Keratinocyte (primary cell): Measurements from ENCODE around the gene DPY19L1. TPM values are rescaled to one million over a fixed set of nuclear protein-coding genes. Genes with fewer than 3 reads are reported as not detected.
"Not testable (repeated sequence)": the region's sequence is repeated elsewhere in the genome, so short reads cannot be mapped to it uniquely, and the experiment has no call there.

ENCODE experiments used
- DNase-seq: peaks from one replicate; pipeline ENCODE4 v3.0.0-alpha.2; 2011; ENCODE audit warnings: low read depth, missing footprints, low spot score
- FAIRE-seq: peaks from 2 replicates; lab custom pipeline; 2011; peaks lifted over from hg19 to GRCh38; lab: Jason Lieb, UNC
- H2AFZ ChIP-seq: 2 replicates; pipeline ENCODE4 v1.6.0; 2012; ENCODE audit warnings: low read length, control low read depth, inconsistent platforms; ENCODE audit not compliant: control insufficient read depth
- H3K27ac ChIP-seq: 2 replicates; pipeline ENCODE4 v1.5.1; 2011; ENCODE audit warnings: low read length; ENCODE audit not compliant: control insufficient read depth, insufficient read depth
- H3K27me3 ChIP-seq: 3 replicates; pipeline ENCODE4 v1.6.0; 2011; ENCODE audit warnings: low read length; ENCODE audit not compliant: control insufficient read depth, insufficient read depth; ENCODE audit errors: extremely low read depth
- H3K36me3 ChIP-seq, 2 experiments: 2 replicates in 1 of 2; 3 replicates in 1 of 2; pipeline ENCODE4 v1.5.1; 2011; ENCODE audit warnings: low read length in 2 of 2, mild to moderate bottlenecking in 1 of 2; ENCODE audit not compliant: control insufficient read depth in 2 of 2, insufficient read depth in 2 of 2; ENCODE audit errors: extremely low read depth in 1 of 2
- H3K4me1 ChIP-seq: 3 replicates; pipeline ENCODE4 v1.5.1; 2011; ENCODE audit warnings: low read length; ENCODE audit not compliant: control insufficient read depth, insufficient read depth; ENCODE audit errors: extremely low read depth
- H3K4me2 ChIP-seq: 3 replicates; pipeline ENCODE4 v1.6.0; 2011; ENCODE audit warnings: low read depth, low read length; ENCODE audit not compliant: control insufficient read depth, insufficient read depth; ENCODE audit errors: extremely low read depth
- H3K4me3 ChIP-seq, 3 experiments: fragments of 200-600 bp in 1 of 3; sonication (generic) in 1 of 3; 2 replicates in 2 of 3; 3 replicates in 1 of 3; pipeline ENCODE4 v1.5.1; 2011 to 2016; ENCODE audit warnings: low read length in 3 of 3, mild to moderate bottlenecking in 3 of 3, control low read depth in 2 of 3, inconsistent platforms in 1 of 3, low read depth in 1 of 3, mixed read lengths in 1 of 3, mixed run types in 1 of 3, moderate library complexity in 1 of 3; ENCODE audit not compliant: control insufficient read depth in 2 of 3, insufficient read depth in 2 of 3; ENCODE audit errors: extremely low read depth in 1 of 3
- H3K79me2 ChIP-seq: 2 replicates; pipeline ENCODE4 v1.6.0; 2012; ENCODE audit warnings: low read length; ENCODE audit not compliant: control insufficient read depth, insufficient read depth
- H3K9ac ChIP-seq: 3 replicates; pipeline ENCODE4 v1.6.0; 2011; ENCODE audit warnings: low read length; ENCODE audit not compliant: control insufficient read depth, insufficient read depth; ENCODE audit errors: extremely low read depth
- H3K9me1 ChIP-seq: 3 replicates; pipeline ENCODE4 v1.6.0; 2011; ENCODE audit warnings: low read length; ENCODE audit not compliant: control insufficient read depth, insufficient read depth; ENCODE audit errors: extremely low read depth
- H3K9me3 ChIP-seq: 2 replicates; pipeline ENCODE4 v1.5.1; 2012; ENCODE audit warnings: low read depth, low read length; ENCODE audit not compliant: control insufficient read depth
- H4K20me1 ChIP-seq: 3 replicates; pipeline ENCODE4 v1.6.0; 2011; ENCODE audit warnings: low read length; ENCODE audit not compliant: control insufficient read depth, insufficient read depth; ENCODE audit errors: extremely low read depth
- EZH2 ChIP-seq: IDR thresholded peaks from one replicate; pipeline ENCODE4 v1.6.1; 2012; ENCODE audit warnings: inconsistent platforms, mild to moderate bottlenecking, low read length, moderate library complexity
- dilution Hi-C: fragments of 300-500 bp; cut with MboI; formaldehyde crosslinking; loops from one replicate; pipeline ENCODE4 v1.7.0; 2020; ENCODE audit warnings: low sequenced_read_pairs; ENCODE audit not compliant: extremely low pct_ligation_motif_present
- polyA plus RNA-seq, 5 experiments: library from polyadenylated mRNA; depleted of rRNA in 3 of 5; stranded (reverse) in 3 of 5; stranded (forward) in 1 of 5; unstranded in 1 of 5; fragments of >200 nt; gene quantifications; 1 replicate in 1 of 5; 2 replicates in 3 of 5; 3 replicates in 1 of 5; pipeline versions ENCODE4 v1.2.1 to v1.2.3, GENCODE V29; 2011 to 2012; ENCODE audit warnings: missing spikeins in 2 of 5, low read depth in 1 of 5, low replicate concordance in 1 of 5
- TF ChIP-seq, protein P1 (sequence below), 3 experiments: IDR thresholded peaks in 1 of 3; conservative IDR thresholded peaks in 1 of 3; optimal IDR thresholded peaks in 1 of 3; 2 replicates in 2 of 3; 3 replicates in 1 of 3; pipeline versions ENCODE3 to v1.5.1; 2011; ENCODE audit warnings: low read length in 3 of 3, mild to moderate bottlenecking in 3 of 3, moderate library complexity in 2 of 3, control low read depth in 1 of 3, inconsistent platforms in 1 of 3; ENCODE audit not compliant: insufficient read depth in 2 of 3; ENCODE audit errors: extremely low read depth in 1 of 3

DPY19L1 gene
- polyA plus RNA-seq, 1 donor (not counting 4 experiments of a cell fraction or from before 2014, with no cell fraction given): 29.2 TPM

DNA sequence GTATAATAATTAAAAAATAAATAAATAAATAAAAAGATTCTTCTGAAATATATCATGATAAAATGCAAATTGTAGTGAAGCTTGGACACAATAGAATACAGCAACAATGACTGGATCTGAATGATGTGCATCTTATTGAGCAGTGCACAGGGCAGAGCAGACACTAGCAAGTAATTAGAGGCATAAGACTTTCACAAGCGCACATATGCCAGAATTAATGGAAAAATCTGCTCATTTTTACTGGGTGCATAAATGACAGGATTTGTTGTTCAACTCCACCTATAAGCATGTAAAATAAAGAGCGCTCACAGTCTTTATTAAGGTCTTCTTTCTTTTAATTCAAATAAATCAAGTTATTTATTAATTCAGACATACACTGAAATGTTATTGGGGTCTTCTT lies 125.0 kb downstream of the DPY19L1 start:
- Histone ChIP-seq H4K20me1 (no peaks in the 10 kb centered on the region), H2AFZ (no peak overlapping the region), H3K27me3 (no peaks in the 10 kb centered on the region), H3K4me1 (no peaks in the 10 kb centered on the region), H3K9ac (no peak overlapping the region), H3K36me3 (no peaks in the 10 kb centered on the region), H3K27ac (no peak overlapping the region), H3K9me1 (no peaks in the 10 kb centered on the region), H3K9me3 (no peaks in the 10 kb centered on the region), H3K79me2 (no peaks in the 10 kb centered on the region), H3K4me3 (no peak overlapping the region), H3K4me2 (no peak overlapping the region)
- no peak for DNase-seq
- dilution Hi-C loops: no loop called here
- FAIRE-seq: no peak
- TF ChIP-seq, protein P1, sequence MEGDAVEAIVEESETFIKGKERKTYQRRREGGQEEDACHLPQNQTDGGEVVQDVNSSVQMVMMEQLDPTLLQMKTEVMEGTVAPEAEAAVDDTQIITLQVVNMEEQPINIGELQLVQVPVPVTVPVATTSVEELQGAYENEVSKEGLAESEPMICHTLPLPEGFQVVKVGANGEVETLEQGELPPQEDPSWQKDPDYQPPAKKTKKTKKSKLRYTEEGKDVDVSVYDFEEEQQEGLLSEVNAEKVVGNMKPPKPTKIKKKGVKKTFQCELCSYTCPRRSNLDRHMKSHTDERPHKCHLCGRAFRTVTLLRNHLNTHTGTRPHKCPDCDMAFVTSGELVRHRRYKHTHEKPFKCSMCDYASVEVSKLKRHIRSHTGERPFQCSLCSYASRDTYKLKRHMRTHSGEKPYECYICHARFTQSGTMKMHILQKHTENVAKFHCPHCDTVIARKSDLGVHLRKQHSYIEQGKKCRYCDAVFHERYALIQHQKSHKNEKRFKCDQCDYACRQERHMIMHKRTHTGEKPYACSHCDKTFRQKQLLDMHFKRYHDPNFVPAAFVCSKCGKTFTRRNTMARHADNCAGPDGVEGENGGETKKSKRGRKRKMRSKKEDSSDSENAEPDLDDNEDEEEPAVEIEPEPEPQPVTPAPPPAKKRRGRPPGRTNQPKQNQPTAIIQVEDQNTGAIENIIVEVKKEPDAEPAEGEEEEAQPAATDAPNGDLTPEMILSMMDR (optimal IDR thresholded peaks at IDR 0.05 in 1 of 3, IDR thresholded peaks at IDR 0.05 in 1 of 3, conservative IDR thresholded peaks at IDR 0.05 in 1 of 3; ENCODE audit: extremely low read depth in 1 of 3, insufficient read depth in 2 of 3, low read length in 3 of 3): no peak
- TF ChIP-seq EZH2: no peak

DNA sequence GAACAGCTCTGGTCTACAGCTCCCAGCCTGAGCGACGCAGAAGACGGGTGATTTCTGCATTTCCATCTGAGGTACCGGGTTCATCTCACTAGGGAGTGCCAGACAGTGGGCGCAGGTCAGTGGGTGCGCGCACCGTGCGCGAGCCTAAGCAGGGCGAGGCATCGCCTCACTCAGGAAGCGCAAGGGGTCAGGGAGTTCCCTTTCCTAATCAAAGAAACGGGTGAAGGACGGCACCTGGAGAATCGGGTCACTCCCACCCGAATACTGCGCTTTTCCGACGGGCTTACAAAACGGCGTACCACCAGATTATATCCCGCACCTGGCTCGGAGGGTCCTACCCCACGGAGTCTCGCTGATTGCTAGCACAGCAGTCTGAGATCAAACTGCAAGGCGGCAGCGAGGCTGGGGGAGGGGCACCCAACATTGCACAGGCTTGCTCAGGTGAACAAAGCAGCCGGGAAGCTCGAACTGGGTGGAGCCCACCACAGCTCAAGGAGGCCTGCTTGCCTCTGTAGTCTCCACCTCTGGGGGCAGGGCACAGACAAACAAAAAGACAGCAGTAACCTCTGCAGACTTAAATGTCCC lies 130.9 kb downstream of the DPY19L1 start:
- H4K20me1 ChIP-seq, H3K27ac ChIP-seq, DNase-seq, H3K36me3 ChIP-seq, H3K4me1 ChIP-seq, dilution Hi-C loops, H3K79me2 ChIP-seq, H3K27me3 ChIP-seq, H3K9me1 ChIP-seq, H3K9me3 ChIP-seq, FAIRE-seq, H3K4me2 ChIP-seq: not testable (repeated sequence)
- H3K9ac ChIP-seq: peak overlapping the region; percentile 33
- H3K4me3 ChIP-seq: peak overlapping the region in 1 of 3 experiments; percentile 37
- peak overlapping the region; percentile 71 for H2AFZ ChIP-seq

DNA sequence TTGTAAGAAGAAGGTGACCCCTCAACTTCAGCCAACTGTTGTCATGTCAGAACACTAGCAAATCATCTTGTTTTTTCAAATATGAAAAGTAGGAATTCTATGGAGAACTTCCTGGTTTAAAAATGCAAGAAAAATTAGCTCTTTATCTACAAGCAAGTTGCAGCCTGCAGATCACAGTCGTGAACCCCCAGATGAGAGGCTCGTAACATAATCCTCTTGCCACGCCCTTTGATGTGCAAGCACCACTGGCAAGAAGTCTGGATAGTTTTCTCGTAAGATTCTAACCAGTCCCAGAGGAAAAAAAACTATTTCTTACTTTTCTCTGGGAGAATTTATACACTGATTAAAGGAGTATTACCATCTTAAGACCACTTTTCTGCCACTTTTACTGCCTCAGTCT lies 132.3 kb downstream of the DPY19L1 start:
- dilution Hi-C loops: no loop called here
- Histone ChIP-seq H2AFZ (no peak overlapping the region), H3K4me2 (peak overlapping the region; percentile 3), H3K9me1 (no peaks in the 10 kb centered on the region), H3K4me1 (no peaks in the 10 kb centered on the region), H3K27ac (no peak overlapping the region), H3K79me2 (no peaks in the 10 kb centered on the region), H3K27me3 (no peaks in the 10 kb centered on the region), H3K4me3 (no peak overlapping the region), H3K9me3 (no peaks in the 10 kb centered on the region), H3K9ac (no peak overlapping the region), H3K36me3 (no peaks in the 10 kb centered on the region), H4K20me1 (no peaks in the 10 kb centered on the region)
- FAIRE-seq (no peak), DNase-seq (no peak)
- no peak for TF ChIP-seq EZH2
- TF ChIP-seq, protein P1 (optimal IDR thresholded peaks at IDR 0.05 in 1 of 3, IDR thresholded peaks at IDR 0.05 in 1 of 3, conservative IDR thresholded peaks at IDR 0.05 in 1 of 3; ENCODE audit: extremely low read depth in 1 of 3, insufficient read depth in 2 of 3, low read length in 3 of 3): no peak

DNA sequence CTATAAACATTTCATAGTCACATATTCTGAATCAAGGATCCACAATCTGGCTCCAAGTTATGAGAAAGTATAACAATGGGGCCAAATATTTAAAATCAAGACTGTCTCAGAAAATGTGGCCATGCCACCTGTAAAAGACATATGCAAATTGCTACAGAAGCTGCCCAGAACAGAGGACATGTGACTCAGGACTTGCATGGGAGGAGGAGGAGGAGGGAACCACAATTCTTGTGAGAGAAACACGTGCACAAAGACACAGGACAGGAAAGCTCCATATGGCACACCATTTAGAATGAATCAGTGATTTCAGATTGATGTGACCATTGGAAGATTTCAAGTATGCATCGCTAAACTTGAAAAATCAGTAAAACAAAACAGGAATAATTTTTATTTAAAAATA lies 133.4 kb downstream of the DPY19L1 start:
- H3K36me3 ChIP-seq, FAIRE-seq, H4K20me1 ChIP-seq, H3K27ac ChIP-seq, H2AFZ ChIP-seq, H3K4me3 ChIP-seq, H3K9ac ChIP-seq, dilution Hi-C loops, H3K79me2 ChIP-seq, H3K9me1 ChIP-seq, H3K4me2 ChIP-seq, H3K4me1 ChIP-seq, H3K27me3 ChIP-seq, DNase-seq, H3K9me3 ChIP-seq: not testable (repeated sequence)
